Right lobe of liver (tissue), 4 donors: ENCODE measurements around the gene DPEP2NB.
"Not testable (repeated sequence)": the region's sequence is repeated elsewhere in the genome, so short reads cannot be mapped to it uniquely, and the experiment has no call there.

Experiments used
- POLR2A ChIP-seq: fragments of 450-650 bp; IDR thresholded peaks from one replicate; pipeline ENCODE4 v1.6.1; 2017; ENCODE audit warnings: antibody characterized with exemption, mild to moderate bottlenecking
- TF ChIP-seq, protein P1 (sequence below), 4 donors: fragments of 200-600 bp in 3 of 4; fragments of 450-650 bp in 1 of 4; IDR thresholded peaks; one replicate each; pipeline versions ENCODE4 v1.5.1 to v1.8.0; 2016 to 2022; ENCODE audit warnings: antibody characterized with exemption in 4 of 4, mild to moderate bottlenecking in 2 of 4
- donor health status: DM: no; HTN: no; CAD: no.
- donor health status: DM: no; HTN: no; CAD: no.
- donor health status: DM: no; HTN: yes; CAD: no.

- TF ChIP-seq, protein P1, sequence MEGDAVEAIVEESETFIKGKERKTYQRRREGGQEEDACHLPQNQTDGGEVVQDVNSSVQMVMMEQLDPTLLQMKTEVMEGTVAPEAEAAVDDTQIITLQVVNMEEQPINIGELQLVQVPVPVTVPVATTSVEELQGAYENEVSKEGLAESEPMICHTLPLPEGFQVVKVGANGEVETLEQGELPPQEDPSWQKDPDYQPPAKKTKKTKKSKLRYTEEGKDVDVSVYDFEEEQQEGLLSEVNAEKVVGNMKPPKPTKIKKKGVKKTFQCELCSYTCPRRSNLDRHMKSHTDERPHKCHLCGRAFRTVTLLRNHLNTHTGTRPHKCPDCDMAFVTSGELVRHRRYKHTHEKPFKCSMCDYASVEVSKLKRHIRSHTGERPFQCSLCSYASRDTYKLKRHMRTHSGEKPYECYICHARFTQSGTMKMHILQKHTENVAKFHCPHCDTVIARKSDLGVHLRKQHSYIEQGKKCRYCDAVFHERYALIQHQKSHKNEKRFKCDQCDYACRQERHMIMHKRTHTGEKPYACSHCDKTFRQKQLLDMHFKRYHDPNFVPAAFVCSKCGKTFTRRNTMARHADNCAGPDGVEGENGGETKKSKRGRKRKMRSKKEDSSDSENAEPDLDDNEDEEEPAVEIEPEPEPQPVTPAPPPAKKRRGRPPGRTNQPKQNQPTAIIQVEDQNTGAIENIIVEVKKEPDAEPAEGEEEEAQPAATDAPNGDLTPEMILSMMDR (IDR thresholded peaks at IDR 0.05), result not testable (repeated sequence)
- not testable (repeated sequence) for TF ChIP-seq POLR2A
Observed at GRCh38 chr16:68009872-68010271, 5.8 kb downstream of the DPEP2NB start.
